Measurements from ENCODE around the gene FBXL3. TPM values are rescaled to one million over a fixed set of nuclear protein-coding genes. Genes with fewer than 3 reads are reported as not detected.

Gene FBXL3
- total and polyA plus RNA-seq, 10 donors = 18.5 to 80.9 (median 51.0) TPM

GRCh38 chr13:76975863-76976262, 51.1 kb downstream of the FBXL3 start:
- TF ChIP-seq CTCF (IDR thresholded peaks at IDR 0.05 in 8 of 11, conservative IDR thresholded peaks at IDR 0.05 in 3 of 11) = no peak
- no peak for TF ChIP-seq POLR2AphosphoS5 (IDR thresholded peaks at IDR 0.05)
- no peak for TF ChIP-seq POLR2A (IDR thresholded peaks at IDR 0.05)
- intact Hi-C loops (cut with DNase I; ENCODE audit: low total_unique reads) = loop anchor here (10.0 kb wide), 1 partner anchor 1101 kb away; no protein-coding TSS in a partner anchor
- H3K9me3 ChIP-seq = no peaks in the 10 kb centered on the region
- H3K27ac ChIP-seq = no peak overlapping the region
- peaks cover 4 to 23% (median 13%) of the 10 kb centered on the region in 6 donors for H3K4me1 ChIP-seq
- no peak for DNase-seq
- no peaks in the 10 kb centered on the region for H3K36me3 ChIP-seq
- H3K27me3 ChIP-seq (replicated peaks in 1 of 7) = peaks cover 0 to 56% (median 7%) of the 10 kb centered on the region in 7 donors
- no peak overlapping the region for H3K4me3 ChIP-seq
- 88 to 92% (median 91%) methylated on average over 6 of the region's 6 CpGs for WGBS, 5 donors

- no peaks in the 10 kb centered on the region for H3K9me3 ChIP-seq
- no peaks in the 10 kb centered on the region for H3K36me3 ChIP-seq
- H3K27me3 ChIP-seq (replicated peaks in 1 of 7) = peaks cover 0 to 54% (median 0%) of the 10 kb centered on the region in 7 donors
- DNase-seq = no peak
- TF ChIP-seq POLR2AphosphoS5 (IDR thresholded peaks at IDR 0.05) (no peak), POLR2A (IDR thresholded peaks at IDR 0.05) (no peak), CTCF (IDR thresholded peaks at IDR 0.05 in 8 of 11, conservative IDR thresholded peaks at IDR 0.05 in 3 of 11) (no peak)
- H3K4me3 ChIP-seq = no peak overlapping the region
- 82 to 95% (median 85%) methylated on average over 3 of the region's 3 CpGs for WGBS, 5 donors
- no peak overlapping the region for H3K27ac ChIP-seq
- intact Hi-C loops (cut with DNase I; ENCODE audit: low total_unique reads) = loop anchor here (10.0 kb wide), 1 partner anchor 1100 kb away; no protein-coding TSS in a partner anchor
- peaks cover 0 to 13% (median 3%) of the 10 kb centered on the region in 6 donors for H3K4me1 ChIP-seq
Measured at GRCh38 chr13:76974618-76974975, 52.4 kb downstream of the FBXL3 start.

- Histone ChIP-seq H3K36me3 (no peaks in the 10 kb centered on the region), H3K9me3 (no peaks in the 10 kb centered on the region), H3K4me3 (no peak overlapping the region), H3K27ac (no peak overlapping the region), H3K27me3 (replicated peaks in 1 of 7) (peaks cover 0 to 54% (median 0%) of the 10 kb centered on the region in 7 donors), H3K4me1 (peaks cover 0 to 13% (median 3%) of the 10 kb centered on the region in 6 donors)
- TF ChIP-seq CTCF (IDR thresholded peaks at IDR 0.05 in 8 of 11, conservative IDR thresholded peaks at IDR 0.05 in 3 of 11) (no peak), POLR2AphosphoS5 (IDR thresholded peaks at IDR 0.05) (no peak), POLR2A (IDR thresholded peaks at IDR 0.05) (no peak)
- WGBS, 5 donors = 85 to 95% (median 94%) methylated on average over 6 of the region's 6 CpGs
- intact Hi-C loops (cut with DNase I; ENCODE audit: low total_unique reads) = loop anchor here (10.0 kb wide), 1 partner anchor 1099 kb away; no protein-coding TSS in a partner anchor
- DNase-seq = no peak
Measured at GRCh38 chr13:76973920-76974617, 52.9 kb downstream of the FBXL3 start.

Measured in spleen (tissue), 11 donors.